ES-I3 (cell line): Measurements from ENCODE around the gene CHD9.
"Not testable (repeated sequence)": the region's sequence is repeated elsewhere in the genome, so short reads cannot be mapped to it uniquely, and the experiment has no call there.

Experiments
- H3K36me3 ChIP-seq: 2 replicates; pipeline ENCODE4 v1.6.1; 2013; ENCODE audit warnings: mild to moderate bottlenecking, low read length, control low read depth, moderate library complexity; ENCODE audit not compliant: insufficient read depth
- H3K4me1 ChIP-seq: 2 replicates; pipeline ENCODE4 v1.6.1; 2013; ENCODE audit warnings: mild to moderate bottlenecking, control low read depth, low read length; ENCODE audit not compliant: insufficient read depth
- H3K9ac ChIP-seq: 2 replicates; pipeline ENCODE4 v1.6.1; 2013; ENCODE audit warnings: low read depth, mild to moderate bottlenecking, low read length, moderate library complexity
- H3K9me3 ChIP-seq: 2 replicates; pipeline ENCODE4 v1.6.1; 2013; ENCODE audit warnings: mild to moderate bottlenecking, low read length, moderate library complexity; ENCODE audit not compliant: control insufficient read depth, insufficient read depth

CHD9 gene

DNA sequence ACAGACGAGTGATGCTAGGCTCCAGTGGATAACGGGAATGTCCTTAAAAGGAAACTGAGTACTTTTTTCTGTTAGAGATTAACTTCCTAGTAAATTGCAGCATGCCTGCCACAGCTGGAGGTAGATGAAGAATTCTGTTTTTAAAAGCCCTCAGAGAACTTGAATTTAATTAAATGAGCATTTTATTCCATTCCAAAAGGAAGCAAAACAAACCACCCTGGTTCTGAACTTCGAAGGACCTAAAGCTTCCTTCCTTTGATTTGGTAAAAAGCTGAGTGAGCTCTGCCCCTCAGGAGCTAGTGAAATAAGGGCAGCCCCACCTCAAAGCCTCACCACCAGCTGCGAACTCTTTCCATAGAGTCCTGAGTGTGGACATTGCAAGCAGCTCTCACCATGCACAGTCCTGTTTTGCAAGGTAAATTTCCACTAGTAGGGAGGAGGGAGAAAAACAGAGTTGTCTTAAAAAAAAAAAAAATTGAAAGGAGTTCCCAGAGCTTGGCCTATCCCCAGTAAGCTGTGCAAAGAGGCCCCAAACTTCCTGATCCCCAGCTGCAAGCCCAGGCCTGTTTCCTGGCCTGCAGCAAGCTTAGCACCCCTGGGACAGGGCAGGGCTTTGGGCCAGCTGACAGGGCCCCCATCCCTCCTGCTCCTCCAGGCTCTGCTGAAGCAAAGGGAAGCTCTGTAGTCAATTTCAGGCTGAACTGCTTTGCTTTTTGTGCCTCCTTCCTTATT lies 13.3 kb upstream of the CHD9 start:
- H3K36me3 ChIP-seq, result 0 out of 2 replicates have a peak, but pooled peaks cover 2% of the 10 kb centered on the region
- peaks cover 8% of the 10 kb centered on the region for H3K4me1 ChIP-seq
- peak overlapping the region; percentile 47; the same call in 1 of the 2 replicates for H3K9ac ChIP-seq
- H3K9me3 ChIP-seq, result no peaks in the 10 kb centered on the region; the same call in 1 of the 2 replicates

DNA sequence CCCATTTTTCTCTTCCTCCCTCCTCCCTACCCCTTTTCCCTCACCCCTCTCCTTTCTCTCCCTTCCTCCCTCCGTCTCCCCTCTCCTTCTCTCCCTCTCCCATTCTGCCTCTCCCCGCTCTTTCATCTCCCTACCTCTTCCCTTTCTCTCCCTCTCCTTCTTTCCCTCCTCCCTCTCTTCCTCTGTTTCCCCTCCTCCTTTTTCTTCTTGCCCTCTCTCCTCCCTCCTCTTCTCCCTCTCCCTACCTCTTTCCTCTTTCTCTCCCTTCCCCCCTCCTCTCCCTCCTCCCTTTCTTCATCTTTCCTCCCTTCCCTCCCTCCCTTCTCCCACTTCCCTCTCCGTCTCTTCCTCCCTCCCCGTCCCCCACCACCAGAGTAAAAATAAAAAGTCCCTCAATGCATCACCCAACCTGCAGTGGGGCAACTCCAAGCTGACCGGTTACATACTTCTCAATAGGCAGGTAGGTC lies 12.5 kb upstream of the CHD9 start:
- H3K36me3 ChIP-seq, result peaks cover 2% of the 10 kb centered on the region; the same call in 1 of the 2 replicates
- H3K9ac ChIP-seq, result peak overlapping the region; percentile 47; the same call in 1 of the 2 replicates
- peaks cover 8% of the 10 kb centered on the region for H3K4me1 ChIP-seq
- peaks cover 3% of the 10 kb centered on the region; the same call in 1 of the 2 replicates for H3K9me3 ChIP-seq

DNA sequence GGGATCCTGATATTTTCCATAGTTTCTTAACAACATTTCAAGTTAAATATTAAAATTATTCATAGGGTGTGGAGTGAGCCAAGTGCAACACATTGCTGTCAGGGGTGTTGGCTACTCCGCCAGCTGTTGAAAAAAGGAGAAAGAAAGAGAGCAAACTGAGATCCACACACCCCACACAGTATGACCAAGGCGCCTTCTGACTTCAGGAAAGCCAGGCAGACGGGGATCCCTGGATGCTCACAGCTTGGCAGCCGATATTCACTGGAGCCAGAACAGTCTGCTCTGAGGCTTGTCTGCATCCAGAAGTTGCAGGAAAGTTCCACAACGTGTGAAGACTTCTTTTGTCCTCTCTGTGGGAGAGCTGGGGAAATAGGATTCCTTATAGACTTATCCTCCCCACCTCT lies 11.4 kb upstream of the CHD9 start:
- H3K9me3 ChIP-seq, result peaks cover 3% of the 10 kb centered on the region; the same call in 1 of the 2 replicates
- H3K4me1 ChIP-seq, result peaks cover 8% of the 10 kb centered on the region
- H3K36me3 ChIP-seq, result peaks cover 2% of the 10 kb centered on the region; the same call in 1 of the 2 replicates
- peak overlapping the region; percentile 47; the same call in 1 of the 2 replicates for H3K9ac ChIP-seq

DNA sequence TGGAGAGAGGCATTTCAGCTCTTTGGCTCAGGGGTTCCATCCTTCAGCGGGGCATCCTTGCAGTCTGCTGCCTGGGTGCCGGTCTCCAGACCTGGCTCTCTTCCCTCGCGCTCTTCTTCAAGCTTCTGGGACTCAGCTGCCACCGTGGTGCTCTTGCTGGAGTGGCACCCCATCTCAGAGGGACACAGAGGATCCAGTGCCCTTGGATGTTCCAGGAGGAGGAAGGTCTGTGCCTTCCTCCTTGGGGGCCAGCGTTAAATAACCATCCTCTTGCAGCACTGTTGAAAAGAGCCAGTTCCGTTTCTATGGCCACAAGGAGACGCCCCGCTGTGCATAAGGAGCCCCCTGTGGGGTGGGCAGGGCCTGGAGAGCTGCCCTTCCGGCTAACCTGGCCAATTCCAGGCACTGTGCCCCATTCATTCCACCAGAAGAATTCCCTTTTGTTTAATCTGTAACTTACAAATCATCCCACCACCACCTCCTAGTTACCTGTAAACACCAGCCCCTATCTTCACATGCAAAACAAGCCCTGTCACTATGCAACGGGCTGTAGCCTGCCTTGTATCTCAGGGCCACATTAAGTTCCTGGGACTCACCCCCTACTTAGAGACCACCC lies 10.7 kb upstream of the CHD9 start:
- Histone ChIP-seq H3K36me3 (peaks cover 2% of the 10 kb centered on the region; the same call in 1 of the 2 replicates), H3K9me3 (peaks cover 3% of the 10 kb centered on the region; the same call in 1 of the 2 replicates), H3K4me1 (peaks cover 8% of the 10 kb centered on the region), H3K9ac (peak overlapping the region; percentile 47)

DNA sequence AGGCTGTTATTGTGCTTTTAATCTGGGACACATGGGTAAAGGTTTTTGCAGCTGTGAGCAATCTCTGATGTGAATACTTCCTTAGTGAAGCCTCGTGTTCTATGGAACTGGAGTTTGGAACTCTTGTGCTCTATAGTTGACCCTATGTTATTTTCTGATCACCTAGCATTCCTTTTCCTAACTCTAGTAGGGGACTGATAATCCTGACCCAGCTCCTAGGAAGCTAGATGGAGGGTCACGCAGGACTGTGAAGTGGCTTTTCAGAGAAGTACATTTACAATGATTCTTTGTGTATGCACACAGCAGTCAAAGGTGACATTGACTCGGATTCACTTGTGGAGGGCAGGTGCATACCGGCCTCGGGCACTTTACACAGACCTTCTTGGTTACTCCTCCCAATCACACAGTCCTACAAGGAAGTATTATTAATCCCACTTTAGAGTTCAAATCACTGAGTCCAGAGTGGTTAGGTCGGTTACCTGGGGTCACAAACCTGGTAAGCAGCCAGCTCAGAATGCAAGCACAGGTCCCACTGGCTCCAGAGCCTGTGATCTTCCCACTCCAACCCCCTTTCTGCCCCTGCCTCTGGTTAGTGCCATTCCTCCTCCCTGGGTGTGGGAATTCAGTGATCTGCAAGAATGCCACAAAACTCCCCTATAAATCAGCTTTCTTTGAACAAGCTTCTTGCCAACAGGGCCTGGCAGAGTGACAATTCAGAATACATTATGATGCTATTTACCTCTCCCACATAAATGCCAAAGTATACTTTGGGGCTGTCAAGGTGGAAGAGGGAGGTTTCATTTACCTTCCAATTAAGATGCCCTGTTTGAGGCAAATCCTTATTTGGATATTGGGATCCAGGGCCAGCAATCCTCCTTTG lies 9.2 kb upstream of the CHD9 start:
- Histone ChIP-seq H3K36me3 (no peaks in the 10 kb centered on the region; the same call in 1 of the 2 replicates), H3K9ac (no peak overlapping the region), H3K9me3 (peaks cover 3% of the 10 kb centered on the region; the same call in 1 of the 2 replicates), H3K4me1 (peaks cover 8% of the 10 kb centered on the region)

GRCh38 chr16:53047515-53047914 lies 7.3 kb upstream of the CHD9 start:
- H3K36me3 ChIP-seq, H3K9ac ChIP-seq, H3K9me3 ChIP-seq, H3K4me1 ChIP-seq: not testable (repeated sequence)

DNA sequence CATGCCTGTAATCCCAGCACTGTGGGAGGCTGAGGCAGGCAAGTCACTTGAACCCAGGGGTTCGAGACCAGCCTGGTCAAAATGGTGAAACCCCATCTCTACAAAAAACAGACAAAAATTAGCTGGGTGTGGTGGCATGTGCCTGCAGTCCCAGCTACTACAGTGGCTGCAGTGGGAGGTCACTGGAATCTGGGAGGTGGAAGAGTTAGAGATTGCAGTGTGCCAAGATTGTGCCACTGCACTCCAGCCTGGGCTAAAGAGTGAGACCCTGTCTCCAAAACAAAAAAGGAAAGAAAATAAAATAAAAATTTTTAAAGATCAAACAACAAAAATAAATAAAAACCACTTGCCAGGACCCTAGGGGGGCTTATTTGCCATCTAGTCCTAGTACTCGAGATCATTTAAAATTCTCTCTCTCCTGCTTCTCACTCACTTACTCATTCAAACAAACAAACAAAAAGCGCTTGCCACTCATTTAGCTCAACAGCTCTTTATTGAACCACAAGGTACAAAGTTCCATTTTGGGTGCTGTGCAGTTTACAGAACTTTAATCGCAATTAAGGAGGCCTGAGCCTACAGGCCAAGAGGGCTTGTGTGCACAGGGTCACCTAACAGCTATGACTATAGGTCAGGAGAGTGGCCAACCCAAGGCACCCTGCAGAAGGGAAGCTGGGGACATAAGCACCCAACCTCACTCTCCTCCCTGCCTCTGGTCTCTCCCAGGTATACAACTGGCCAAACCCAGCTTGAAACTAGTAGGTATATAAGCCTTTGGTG lies 6.5 kb upstream of the CHD9 start:
- H3K9me3 ChIP-seq, result peaks cover 3% of the 10 kb centered on the region; the same call in 1 of the 2 replicates
- H3K4me1 ChIP-seq, result peaks cover 13% of the 10 kb centered on the region
- no peak overlapping the region for H3K9ac ChIP-seq
- no peaks in the 10 kb centered on the region; the same call in 1 of the 2 replicates for H3K36me3 ChIP-seq

- H3K4me1 ChIP-seq, H3K9me3 ChIP-seq, H3K9ac ChIP-seq, H3K36me3 ChIP-seq: not testable (repeated sequence)
Observed at GRCh38 chr16:53051255-53051654, 3.5 kb upstream of the CHD9 start.

DNA sequence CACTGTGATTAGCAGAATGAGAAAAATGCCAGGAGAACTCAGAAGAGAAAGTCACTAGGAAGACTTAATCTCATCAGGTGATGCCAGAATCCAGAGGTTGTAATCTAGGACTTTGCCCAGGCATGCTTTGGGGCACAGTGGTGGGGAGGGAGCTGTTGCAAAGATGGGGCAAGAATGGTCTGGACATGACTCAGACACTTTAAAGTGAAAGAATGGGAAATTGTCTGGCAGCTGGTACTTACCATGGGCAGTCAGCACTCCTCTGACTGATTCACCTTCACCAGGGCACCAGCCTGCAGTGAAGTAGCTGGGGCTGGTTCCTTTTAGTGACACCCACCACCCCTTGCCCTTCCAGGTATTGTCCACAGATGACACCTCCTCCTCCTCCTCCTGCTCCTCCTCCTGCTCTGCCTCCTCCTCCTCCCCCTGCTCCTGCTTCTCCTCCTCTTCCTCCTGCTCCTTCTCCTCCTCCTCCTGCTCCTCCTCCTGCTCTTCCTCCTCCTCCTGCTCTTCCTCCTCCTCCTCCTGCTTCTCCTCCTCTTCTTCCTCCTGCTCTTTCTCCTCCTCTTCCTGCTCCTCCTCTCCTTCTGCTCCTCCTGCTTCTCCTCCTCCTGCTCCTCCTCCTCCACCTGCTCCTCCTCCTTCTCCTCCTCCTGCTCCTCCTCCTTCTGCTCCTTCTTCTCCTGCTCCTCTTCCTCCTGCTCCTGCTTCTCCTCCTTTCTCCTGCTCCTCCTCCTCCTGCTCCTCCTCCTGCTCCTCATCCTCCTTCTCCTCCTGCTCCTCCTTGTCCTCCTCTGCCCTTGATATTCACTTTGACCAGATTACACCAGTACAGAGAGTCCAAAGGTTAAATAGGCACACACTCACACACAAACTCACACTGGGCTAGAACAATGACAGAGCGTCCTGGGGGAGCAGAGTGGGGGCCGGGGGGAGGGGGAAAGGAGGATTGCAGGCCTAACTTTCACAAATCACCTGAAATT lies 2.0 kb upstream of the CHD9 start, which contains the start of gene CHD9NB:
TSS of gene CHD9NB (minus strand) at position 379 of the 983 bp plus-strand sequence. CDS start 8,739 bp downstream, outside the sequence.
- H3K36me3 ChIP-seq, result no peaks in the 10 kb centered on the region
- peaks cover 14% of the 10 kb centered on the region for H3K4me1 ChIP-seq
- H3K9ac ChIP-seq, result no peak within 1 kb of the TSS; the same call in 1 of the 2 replicates
- no peaks in the 10 kb centered on the region for H3K9me3 ChIP-seq

DNA sequence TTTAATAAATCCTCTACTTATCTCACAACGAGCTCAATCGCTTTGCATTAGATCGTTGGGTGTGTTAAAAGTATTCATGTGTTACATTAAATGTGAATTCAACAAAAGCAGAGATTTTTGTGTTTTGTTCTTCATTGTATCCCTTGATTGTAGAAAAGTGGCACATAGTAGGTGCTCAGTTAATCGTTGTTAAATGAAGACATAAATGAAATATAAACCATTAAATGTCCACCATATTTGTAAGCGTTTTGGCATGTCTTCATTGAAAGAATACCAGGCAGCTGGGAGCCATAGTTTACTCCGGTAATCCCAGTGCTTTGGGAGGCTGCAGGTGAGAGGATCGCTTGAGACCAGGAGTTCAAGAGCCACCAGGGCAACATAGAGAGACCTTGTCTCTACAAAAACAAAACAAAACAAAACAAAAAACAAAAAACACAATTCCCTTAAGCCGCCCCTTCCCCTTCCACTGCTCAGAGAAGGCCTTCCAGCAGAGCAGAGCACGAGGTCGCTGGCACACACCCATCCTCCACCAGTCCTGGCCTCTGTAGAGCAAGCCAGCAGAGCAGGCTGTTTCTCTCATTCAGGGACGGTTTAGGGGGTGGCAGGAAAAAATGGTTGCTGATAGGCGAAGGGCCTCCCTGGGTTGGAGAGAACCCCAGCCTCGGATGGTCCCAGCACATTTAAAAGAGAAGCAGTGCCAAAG lies 673 bp upstream of the CHD9 start:
- Histone ChIP-seq H3K4me1 (peaks cover 14% of the 10 kb centered on the region), H3K9ac (peak overlapping the region; percentile 92; the same call in 1 of the 2 replicates), H3K9me3 (no peaks in the 10 kb centered on the region), H3K36me3 (no peaks in the 10 kb centered on the region)

DNA sequence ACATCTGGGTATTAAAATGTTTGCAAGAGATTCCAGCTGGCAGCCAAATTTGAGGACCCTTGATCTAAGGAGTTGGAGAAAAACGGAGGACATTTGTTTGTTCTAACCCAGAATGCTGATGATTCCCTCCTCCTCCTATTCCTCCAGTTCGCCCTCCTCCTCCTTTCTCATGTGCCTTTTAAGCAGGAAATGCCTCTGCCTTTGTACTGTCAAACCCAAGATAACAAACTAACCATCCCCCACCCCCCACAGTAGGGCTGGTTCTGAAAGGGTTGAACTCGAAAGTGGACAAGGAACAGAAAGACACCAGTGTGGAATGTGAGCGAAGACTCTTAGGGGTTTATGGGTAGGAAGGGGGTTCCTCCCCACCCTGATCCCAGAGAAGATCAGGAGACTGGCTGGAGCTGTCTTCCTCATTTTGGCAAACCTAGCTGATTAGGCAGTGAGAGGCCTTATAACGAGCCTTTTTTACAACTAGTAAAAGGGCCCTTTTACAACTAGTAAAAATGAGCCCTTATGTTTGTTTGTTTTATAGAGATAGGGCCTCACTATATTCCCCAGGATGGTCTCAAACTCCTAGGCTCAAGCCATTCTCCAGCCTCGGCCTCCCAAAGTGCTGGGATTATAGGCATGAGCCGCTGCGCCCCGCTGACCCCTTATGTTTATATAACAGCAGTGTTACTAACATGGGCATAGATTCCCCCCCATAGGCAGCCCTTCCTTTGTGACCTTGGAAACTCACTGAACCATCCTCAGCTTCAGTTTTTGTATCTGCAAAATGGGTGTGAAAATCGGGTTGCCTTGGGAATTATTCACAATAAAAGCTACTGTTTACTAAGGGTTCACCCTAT lies 975 bp downstream of the CHD9 start:
- peaks cover 14% of the 10 kb centered on the region for H3K4me1 ChIP-seq
- no peaks in the 10 kb centered on the region for H3K36me3 ChIP-seq
- H3K9ac ChIP-seq, result peak overlapping the region; percentile 92

More for the DNA sequence above, 975 bp downstream of the CHD9 start:
- no peaks in the 10 kb centered on the region for H3K9me3 ChIP-seq
